ENCODE data around the gene TRIM54.

TRIM54 gene

GRCh38 chr2:27281855-27282559, at the start of gene TRIM54:
TSS of gene TRIM54 (plus strand) at chr2:27282429. CDS start at chr2:27282732, 303 bp downstream.
- no peak for FAIRE-seq
- TF ChIP-seq CTCF (IDR thresholded peaks at IDR 0.05; ENCODE audit: insufficient read depth, missing control alignments) = no peak
- no peak for DNase-seq (ENCODE audit: insufficient read length, low spot score)

GRCh38 chr2:27233341-27233740, 48.9 kb upstream of the TRIM54 start:
- DNase-seq (ENCODE audit: insufficient read length, low spot score) (no peak), FAIRE-seq (no peak)
- no peak for TF ChIP-seq CTCF (IDR thresholded peaks at IDR 0.05; ENCODE audit: insufficient read depth, missing control alignments)

- TF ChIP-seq CTCF (IDR thresholded peaks at IDR 0.05; ENCODE audit: insufficient read depth, missing control alignments) = no peak
- DNase-seq (ENCODE audit: insufficient read length, low spot score) (no peak), FAIRE-seq (no peak)
These were observed 46.1 kb upstream of the TRIM54 start for GRCh38 chr2:27236136-27236535.

- DNase-seq (ENCODE audit: insufficient read length, low spot score) (no peak), FAIRE-seq (no peak)
- no peak for TF ChIP-seq CTCF (IDR thresholded peaks at IDR 0.05; ENCODE audit: insufficient read depth, missing control alignments)
These were observed 45.6 kb upstream of the TRIM54 start for GRCh38 chr2:27236626-27237025.

GRCh38 chr2:27237341-27237945, 44.8 kb upstream of the TRIM54 start:
- no peak for FAIRE-seq
- no peak for DNase-seq (ENCODE audit: insufficient read length, low spot score)
- no peak for TF ChIP-seq CTCF (IDR thresholded peaks at IDR 0.05; ENCODE audit: insufficient read depth, missing control alignments)

- TF ChIP-seq CTCF (IDR thresholded peaks at IDR 0.05; ENCODE audit: insufficient read depth, missing control alignments) = no peak
- FAIRE-seq (no peak), DNase-seq (ENCODE audit: insufficient read length, low spot score) (no peak)
These were observed 43.3 kb upstream of the TRIM54 start for GRCh38 chr2:27238976-27239375.

- no peak for DNase-seq (ENCODE audit: insufficient read length, low spot score)
- no peak for TF ChIP-seq CTCF (IDR thresholded peaks at IDR 0.05; ENCODE audit: insufficient read depth, missing control alignments)
- no peak for FAIRE-seq
These were observed 41.8 kb upstream of the TRIM54 start for GRCh38 chr2:27240406-27240805.

Measured in D721Med (cell line).